ENCODE data around the gene PXYLP1.
"Not testable (repeated sequence)": the region's sequence is repeated elsewhere in the genome, so short reads cannot be mapped to it uniquely, and the experiment has no call there.

Gene PXYLP1

DNA sequence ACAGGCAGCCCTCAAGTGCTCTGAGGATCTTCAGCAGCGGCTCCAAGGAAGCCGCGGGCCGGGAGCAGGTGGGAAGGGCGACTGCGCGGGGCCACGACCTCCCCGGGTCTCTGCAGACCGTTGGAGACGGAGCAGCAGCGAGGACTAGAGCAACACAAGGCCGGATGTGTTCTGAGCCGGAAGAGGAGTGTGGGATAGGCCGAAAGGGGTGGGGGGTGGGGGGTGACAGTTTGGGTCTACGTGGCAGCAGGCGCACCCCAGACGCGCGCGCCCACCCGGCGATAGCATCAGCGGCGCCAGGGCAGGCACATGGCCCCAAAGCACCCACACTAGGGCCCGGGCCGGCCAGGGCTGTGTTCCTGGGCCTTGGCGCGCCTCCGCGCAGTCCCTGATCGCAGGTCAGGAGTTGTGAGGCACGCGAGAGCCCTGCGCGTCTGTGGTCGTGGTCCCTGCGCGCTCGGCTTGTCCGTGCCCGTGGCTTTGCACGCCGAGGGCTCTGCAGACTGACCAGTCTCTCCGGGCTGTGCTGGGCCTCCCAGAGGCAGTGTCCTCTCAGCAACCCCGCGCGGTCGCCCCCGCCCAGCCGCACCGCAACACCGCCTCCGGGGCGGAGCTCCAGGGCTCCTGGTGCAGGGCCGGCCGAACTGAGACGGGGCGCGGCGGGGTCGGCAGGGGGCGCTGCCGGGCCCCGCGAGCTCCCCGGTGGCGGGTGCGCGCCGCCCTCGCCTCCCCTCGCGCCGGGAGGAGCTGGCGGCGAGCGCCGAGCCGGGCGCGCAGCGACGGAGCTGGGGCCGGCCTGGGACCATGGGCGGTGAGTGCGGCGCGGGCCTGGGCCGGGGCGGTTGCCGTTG is at the start of gene PXYLP1:
PXYLP1 (plus strand) TSS at position 725 of the 851 bp plus-strand sequence. CDS start 28,351 bp downstream, outside the sequence.
- peak; percentile 85 for DNase-seq

GRCh38 chr3:141183606-141184005 is 48.0 kb upstream of the PXYLP1 start:
- DNase-seq = no peak

GRCh38 chr3:141184430-141184829 is 47.2 kb upstream of the PXYLP1 start:
- no peak for DNase-seq

DNA sequence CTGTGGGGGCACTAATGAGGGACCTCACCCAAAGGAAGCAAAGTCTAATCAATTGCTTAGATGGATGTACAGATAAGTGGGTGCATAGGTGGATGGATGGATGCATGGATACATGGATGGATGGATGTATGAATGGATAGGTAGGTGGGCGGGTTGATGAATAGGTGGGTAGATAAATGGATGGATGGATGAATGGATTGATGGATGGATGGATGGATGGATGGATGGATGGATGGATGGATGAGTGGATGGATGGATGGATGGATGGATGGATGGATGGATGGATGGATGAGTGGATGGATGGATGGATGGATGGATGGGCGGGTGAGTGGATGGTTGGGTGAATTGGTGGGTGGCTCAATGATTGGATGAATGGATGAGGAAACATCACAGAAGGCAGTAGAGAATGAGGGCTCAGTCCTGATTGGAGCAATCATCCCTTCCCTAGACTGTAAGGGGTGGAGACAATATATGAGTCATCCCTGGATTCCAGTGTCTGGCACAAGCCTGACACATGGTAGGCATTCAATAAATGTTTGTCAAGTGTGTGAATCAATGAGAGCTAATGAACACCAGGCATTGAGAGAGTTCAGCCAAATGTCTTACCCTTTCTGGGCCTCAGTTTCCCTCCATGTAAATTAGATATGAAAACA is 40.4 kb upstream of the PXYLP1 start:
- no peak for DNase-seq

GRCh38 chr3:141192345-141192744 is 39.3 kb upstream of the PXYLP1 start:
- peak; percentile 95 for DNase-seq

DNA sequence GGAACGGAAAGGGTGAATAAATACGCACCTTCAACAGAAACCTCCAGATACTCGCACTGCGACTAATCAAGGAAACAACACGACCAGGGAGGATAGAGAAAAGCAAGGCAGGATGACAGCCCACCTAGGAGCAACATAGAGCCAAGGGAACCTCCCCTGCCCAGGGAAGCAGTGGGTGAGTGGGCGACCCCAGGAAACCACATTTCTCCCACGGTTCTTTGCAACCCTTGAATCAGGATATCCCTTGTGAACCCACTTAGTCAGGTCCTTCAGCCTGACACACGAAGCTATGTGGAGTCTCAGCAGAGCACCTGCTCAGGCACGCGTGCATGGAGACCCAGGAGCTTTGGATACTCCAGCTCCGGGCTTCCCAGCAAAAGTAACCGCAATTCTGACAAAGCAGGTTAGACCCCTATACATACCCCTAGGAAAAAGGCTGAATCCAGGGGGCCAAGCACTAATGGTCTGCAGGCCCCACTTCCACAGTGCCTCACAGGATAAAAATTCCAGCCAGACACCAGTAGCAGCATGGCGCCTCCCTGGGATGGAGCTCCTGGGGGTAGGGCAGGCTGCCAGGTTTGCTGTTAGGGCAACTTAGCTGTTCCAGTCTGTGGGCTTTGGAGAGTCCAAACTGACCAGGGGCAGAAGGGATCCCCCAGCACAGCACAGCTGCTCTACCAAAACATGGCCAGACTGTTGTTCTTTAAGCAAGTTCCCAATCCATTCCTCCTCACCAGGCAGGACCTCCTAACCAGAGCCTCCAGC is 38.4 kb upstream of the PXYLP1 start:
- DNase-seq = no peak

- peak; percentile 12 for DNase-seq
Measured at GRCh38 chr3:141201122-141201521, 30.5 kb upstream of the PXYLP1 start.

GRCh38 chr3:141202682-141203081 is 28.9 kb upstream of the PXYLP1 start:
- no peak for DNase-seq

- DNase-seq = no peak
Measured at GRCh38 chr3:141203866-141204265, 27.8 kb upstream of the PXYLP1 start.

GRCh38 chr3:141204343-141204742 is 27.3 kb upstream of the PXYLP1 start:
- DNase-seq = no peak

DNA sequence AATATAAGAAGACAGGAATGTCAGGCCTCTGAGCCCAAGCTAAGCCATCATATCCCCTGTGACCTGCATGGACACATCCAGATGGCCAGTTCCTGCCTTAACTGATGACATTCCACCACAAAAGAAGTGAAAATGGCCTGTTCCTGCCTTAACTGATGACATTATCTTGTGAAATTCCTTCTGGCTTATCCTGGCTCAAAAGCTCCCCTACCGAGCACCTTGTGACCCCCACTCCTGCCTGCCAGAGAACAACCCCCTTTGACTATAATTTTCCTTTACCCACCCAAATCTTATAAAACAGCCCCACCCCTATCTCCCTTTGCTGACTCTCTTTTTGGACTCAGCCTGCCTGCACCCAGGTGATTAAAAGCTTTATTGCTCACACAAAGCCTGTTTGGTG is 20.3 kb upstream of the PXYLP1 start:
- not testable (repeated sequence) for DNase-seq

GRCh38 chr3:141212101-141212500 is 19.5 kb upstream of the PXYLP1 start:
- DNase-seq = no peak

GRCh38 chr3:141212555-141212954 is 19.1 kb upstream of the PXYLP1 start:
- no peak for DNase-seq

DNA sequence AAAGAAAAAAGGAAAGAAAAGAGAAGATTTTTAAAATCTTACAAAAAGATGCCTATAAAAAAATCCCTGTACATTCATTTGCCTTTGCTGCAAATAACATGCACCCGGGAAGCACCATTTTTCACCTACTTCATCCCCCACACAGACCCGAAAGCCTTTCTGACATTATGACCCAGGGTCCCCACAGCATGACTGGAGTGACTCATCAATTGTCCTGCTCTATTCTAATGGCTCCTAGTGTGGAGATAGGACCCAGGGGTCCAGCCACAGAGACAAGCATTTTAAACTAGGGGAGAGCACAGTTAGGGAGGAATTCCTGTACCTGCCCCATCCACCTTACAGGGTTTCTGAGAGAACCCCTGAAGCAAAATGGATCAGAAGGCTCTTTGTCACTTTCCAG is 14.7 kb upstream of the PXYLP1 start:
- no peak for DNase-seq

- DNase-seq = no peak
Measured at GRCh38 chr3:141217389-141217788, 14.2 kb upstream of the PXYLP1 start.

DNA sequence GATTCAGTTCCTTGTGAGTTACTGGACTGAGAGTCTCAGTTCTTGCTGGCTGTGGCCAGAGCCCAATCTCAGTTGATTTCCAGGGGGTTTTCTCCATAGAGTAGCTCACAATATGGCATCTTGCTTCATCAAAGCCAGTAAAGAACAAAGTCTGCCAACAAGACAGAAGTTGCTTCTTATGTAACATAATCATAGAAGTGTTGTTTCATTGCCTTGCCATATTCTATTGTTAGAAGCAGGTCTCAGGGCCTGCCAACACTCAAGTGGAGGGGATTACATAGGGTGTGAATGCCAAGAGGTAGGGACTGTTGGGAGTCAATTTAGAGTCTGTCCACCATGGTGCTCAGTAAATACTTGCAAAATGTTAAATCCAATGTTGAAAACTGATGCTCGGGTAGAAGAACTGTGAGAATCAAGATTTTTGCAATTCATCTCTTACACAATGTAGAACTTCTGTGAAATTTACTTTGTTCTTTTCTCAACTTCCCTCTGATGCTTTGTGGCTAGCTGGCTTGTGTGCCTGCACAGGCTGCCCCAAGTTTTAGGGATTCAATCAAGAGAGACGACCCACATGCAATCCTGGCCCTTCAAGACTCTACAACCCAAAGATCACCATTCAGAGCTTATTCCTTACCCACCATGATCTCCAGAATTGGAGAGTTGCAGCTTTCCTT is 13.3 kb upstream of the PXYLP1 start:
- DNase-seq = no peak

DNA sequence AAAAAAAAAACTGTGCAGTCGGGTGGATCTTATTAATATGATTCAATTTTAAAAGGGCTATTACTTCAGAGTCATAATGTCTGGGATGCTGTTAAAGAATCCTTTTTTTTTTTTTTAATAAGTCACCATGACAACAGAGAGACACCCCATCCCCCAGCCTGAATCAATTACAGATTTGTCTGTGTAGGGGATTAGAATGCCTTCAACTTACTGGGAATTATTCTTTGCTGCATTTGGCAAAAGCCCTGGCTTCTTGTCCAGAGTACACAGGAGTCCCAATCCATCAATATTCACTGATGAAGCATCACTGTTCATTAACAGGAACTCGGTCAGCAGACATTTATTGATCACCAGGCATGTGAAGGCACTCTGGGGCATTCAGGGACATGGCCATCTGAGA is 12.7 kb upstream of the PXYLP1 start:
- DNase-seq = no peak

DNA sequence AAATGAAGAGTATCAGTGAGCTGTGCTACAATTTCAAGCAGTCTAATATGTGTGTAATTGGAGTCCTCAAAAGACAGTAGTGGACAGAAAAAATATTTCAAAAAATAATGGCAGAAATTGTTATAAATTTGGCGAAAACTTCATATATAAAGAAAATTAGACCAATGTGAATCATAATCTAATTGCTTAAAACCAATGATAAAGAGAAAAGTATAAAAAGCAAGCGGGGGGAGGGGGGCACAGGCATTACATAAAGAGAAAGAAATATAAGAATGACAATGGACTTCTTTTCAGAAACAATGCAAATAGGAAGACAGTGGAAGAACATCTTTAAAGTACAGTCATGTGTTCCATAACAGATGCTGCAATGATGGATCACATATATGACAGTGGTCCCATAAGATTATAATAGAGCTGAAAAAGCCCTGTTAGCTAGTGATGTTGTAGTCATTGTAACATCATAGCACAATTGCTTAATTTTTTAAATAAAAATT is 7.9 kb upstream of the PXYLP1 start:
- no peak for DNase-seq

DNA sequence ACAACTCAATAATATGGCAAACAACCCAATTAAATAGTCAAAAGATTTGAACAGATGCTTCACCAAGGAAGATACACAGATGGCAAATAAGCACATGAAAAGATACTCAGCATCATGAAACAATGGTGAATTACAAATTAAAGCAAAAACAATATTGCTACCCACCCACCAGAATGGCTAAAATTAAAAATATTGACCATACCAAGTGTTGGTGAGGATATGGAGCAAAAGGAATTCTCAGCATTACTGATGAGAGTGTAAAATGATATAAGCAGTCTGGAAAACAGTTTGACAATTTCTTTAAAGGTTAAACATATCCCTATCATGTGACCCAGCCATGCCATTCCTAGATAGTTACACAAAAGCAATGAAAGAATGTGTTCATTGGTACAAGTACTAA is 5.7 kb upstream of the PXYLP1 start:
- no peak for DNase-seq

- no peak for DNase-seq
Measured at GRCh38 chr3:141227216-141227615, 4.4 kb upstream of the PXYLP1 start.

- peak; percentile 28 for DNase-seq
Measured at GRCh38 chr3:141227752-141228151, 3.9 kb upstream of the PXYLP1 start.

- peak; percentile 81 for DNase-seq
Measured at GRCh38 chr3:141228395-141228794, 3.2 kb upstream of the PXYLP1 start.

GRCh38 chr3:141229132-141229531 is 2.5 kb upstream of the PXYLP1 start:
- peak; percentile 54 for DNase-seq

All from COR-L47 (cell line).